Gastrocnemius medialis (tissue), 4 donors: ENCODE measurements around the gene PROX1. TPM values are rescaled to one million over a fixed set of nuclear protein-coding genes. Genes with fewer than 3 reads are reported as not detected.

Experiments used
- ATAC-seq, 2 donors: fragments of 150-250 bp; one replicate each; pipeline ENCODE4 v1.9.1; 2016
- DNase-seq, 2 donors: peaks; one replicate each; pipeline ENCODE4 v3.0.0-alpha.2; 2019
- H3K27ac ChIP-seq, 4 donors: fragments of 200-600 bp; sonication (generic); 1 replicate in 1 of 4; 2 replicates in 3 of 4; pipeline ENCODE4 v1.5.1; 2016 to 2018; ENCODE audit warnings: mild to moderate bottlenecking in 2 of 4, moderate library complexity in 1 of 4
- H3K27me3 ChIP-seq, 3 donors: fragments of 200-600 bp; sonication (generic) in 2 of 3; 1 replicate in 1 of 3; 2 replicates in 2 of 3; pipeline versions ENCODE4 v1.5.1 to v1.6.0; 2016 to 2019; ENCODE audit warnings: mild to moderate bottlenecking in 1 of 3, moderate library complexity in 1 of 3
- H3K36me3 ChIP-seq, 2 donors: fragments of 200-600 bp; sonication (generic) in 1 of 2; one replicate each; pipeline ENCODE4 v1.5.1; 2017 to 2018
- H3K4me1 ChIP-seq, 2 donors: fragments of 200-600 bp; sonication (generic) in 1 of 2; one replicate each; pipeline ENCODE4 v1.5.1; 2016 to 2017; ENCODE audit warnings: mild to moderate bottlenecking in 2 of 2
- H3K4me3 ChIP-seq, 4 donors: fragments of 200-600 bp; sonication (generic) in 3 of 4; 1 replicate in 1 of 4; 2 replicates in 3 of 4; pipeline ENCODE4 v1.5.1; 2016 to 2019; ENCODE audit warnings: mild to moderate bottlenecking in 2 of 4
- H3K9me3 ChIP-seq, 3 donors: fragments of 200-600 bp; sonication (generic) in 2 of 3; 1 replicate in 1 of 3; 2 replicates in 2 of 3; pipeline ENCODE4 v1.5.1; 2016 to 2019
- POLR2A ChIP-seq, 2 donors: fragments of 450-650 bp; IDR thresholded peaks; one replicate each; pipeline ENCODE4 v1.6.1; 2017; ENCODE audit warnings: antibody characterized with exemption in 2 of 2, mild to moderate bottlenecking in 2 of 2, moderate library complexity in 2 of 2
- in situ Hi-C, 4 donors: fragments of 200-750 bp; cut with MboI; loops; one replicate each; pipeline versions ENCODE4 v1.15.0 to v1.8.0; 2017; ENCODE audit warnings: low sequenced_read_pairs in 4 of 4
- intact Hi-C: fragments of 100-400 bp; cut with DNase I; formaldehyde crosslinking; loops from one replicate; pipeline ENCODE4 v1.15.1; 2023; ENCODE audit warnings: low total_unique reads
- total RNA-seq, 4 donors: library from RNA; depleted of rRNA; stranded (reverse); fragments of >200 nt; gene quantifications; one replicate each; pipeline versions ENCODE4 v1.1.0 to v1.2.3, GENCODE V29; 2016
- TF ChIP-seq, protein P1 (sequence below), 5 experiments: fragments of 450-650 bp in 3 of 5; fragments of 200-600 bp in 2 of 5; sonication (generic) in 2 of 5; IDR thresholded peaks in 4 of 5; conservative IDR thresholded peaks in 1 of 5; 1 replicate in 4 of 5; 2 replicates in 1 of 5; pipeline ENCODE4 v1.5.1; 2016 to 2019; ENCODE audit warnings: antibody characterized with exemption in 5 of 5, mild to moderate bottlenecking in 3 of 5, moderate library complexity in 3 of 5

Gene PROX1
- total RNA-seq, 4 donors from 2014 or later: 4.1 to 8.0 (median 5.5) TPM

DNA sequence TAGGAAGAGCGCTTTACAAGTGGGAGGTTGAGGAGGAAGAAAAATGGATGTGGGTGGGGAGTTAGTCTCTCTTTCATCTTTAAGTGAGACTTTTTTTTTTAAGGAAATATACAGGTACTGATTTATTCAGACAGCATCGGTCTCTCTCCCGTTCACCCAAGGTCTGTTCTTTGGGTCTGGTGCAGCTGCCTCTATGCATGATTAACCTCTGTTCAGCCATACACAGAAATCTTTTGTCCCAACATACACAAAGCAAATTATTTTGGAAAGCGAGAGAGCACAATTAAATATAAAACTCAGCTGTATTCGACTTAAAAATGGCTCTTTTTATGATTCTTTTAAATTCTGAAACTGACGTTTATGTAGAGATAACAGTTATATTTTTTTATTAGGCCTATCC lies 11.0 kb downstream of the PROX1 start:
- no peak for TF ChIP-seq POLR2A (IDR thresholded peaks at IDR 0.05)
- TF ChIP-seq, protein P1, sequence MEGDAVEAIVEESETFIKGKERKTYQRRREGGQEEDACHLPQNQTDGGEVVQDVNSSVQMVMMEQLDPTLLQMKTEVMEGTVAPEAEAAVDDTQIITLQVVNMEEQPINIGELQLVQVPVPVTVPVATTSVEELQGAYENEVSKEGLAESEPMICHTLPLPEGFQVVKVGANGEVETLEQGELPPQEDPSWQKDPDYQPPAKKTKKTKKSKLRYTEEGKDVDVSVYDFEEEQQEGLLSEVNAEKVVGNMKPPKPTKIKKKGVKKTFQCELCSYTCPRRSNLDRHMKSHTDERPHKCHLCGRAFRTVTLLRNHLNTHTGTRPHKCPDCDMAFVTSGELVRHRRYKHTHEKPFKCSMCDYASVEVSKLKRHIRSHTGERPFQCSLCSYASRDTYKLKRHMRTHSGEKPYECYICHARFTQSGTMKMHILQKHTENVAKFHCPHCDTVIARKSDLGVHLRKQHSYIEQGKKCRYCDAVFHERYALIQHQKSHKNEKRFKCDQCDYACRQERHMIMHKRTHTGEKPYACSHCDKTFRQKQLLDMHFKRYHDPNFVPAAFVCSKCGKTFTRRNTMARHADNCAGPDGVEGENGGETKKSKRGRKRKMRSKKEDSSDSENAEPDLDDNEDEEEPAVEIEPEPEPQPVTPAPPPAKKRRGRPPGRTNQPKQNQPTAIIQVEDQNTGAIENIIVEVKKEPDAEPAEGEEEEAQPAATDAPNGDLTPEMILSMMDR (IDR thresholded peaks at IDR 0.05 in 4 of 5, conservative IDR thresholded peaks at IDR 0.05 in 1 of 5): no peak
- H3K4me1 ChIP-seq: peaks cover 10 to 21% of the 10 kb centered on the region in 2 donors
- no peak overlapping the region for H3K4me3 ChIP-seq
- H3K27ac ChIP-seq: no peak overlapping the region
- ATAC-seq: no peak
- in situ Hi-C loops (no loop called here), intact Hi-C loops (loop anchor here (10.0 kb wide), 1 partner anchor 586 kb away; no protein-coding TSS in a partner anchor)
- H3K9me3 ChIP-seq: no peaks in the 10 kb centered on the region
- no peak for DNase-seq
- H3K36me3 ChIP-seq: no peaks in the 10 kb centered on the region
- peaks cover 0 to 2% (median 0%) of the 10 kb centered on the region in 3 donors for H3K27me3 ChIP-seq

DNA sequence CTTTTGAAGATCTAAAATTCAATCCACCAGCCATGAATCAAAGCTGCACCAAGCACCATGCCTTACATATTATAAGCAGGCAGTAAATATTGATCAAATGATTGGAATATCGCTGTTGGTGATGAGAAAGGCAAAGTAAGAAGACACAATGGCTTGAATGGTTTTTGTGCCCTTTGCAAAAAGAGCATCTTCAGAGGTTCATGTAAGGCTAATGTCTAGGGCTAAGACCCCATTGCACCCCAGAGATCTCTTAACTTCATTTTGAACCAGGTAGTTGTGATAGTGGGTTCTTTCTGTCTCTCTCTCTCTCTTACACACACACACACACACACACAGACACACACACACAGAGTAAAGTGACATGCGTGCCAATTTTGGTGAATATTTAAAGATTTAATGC lies 12.0 kb downstream of the PROX1 start:
- no peak for DNase-seq
- TF ChIP-seq, protein P1 (IDR thresholded peaks at IDR 0.05 in 4 of 5, conservative IDR thresholded peaks at IDR 0.05 in 1 of 5): no peak
- TF ChIP-seq POLR2A (IDR thresholded peaks at IDR 0.05): no peak
- peaks cover 10 to 21% of the 10 kb centered on the region in 2 donors for H3K4me1 ChIP-seq
- H3K27ac ChIP-seq: no peak overlapping the region
- H3K4me3 ChIP-seq: no peak overlapping the region
- no peak for ATAC-seq
- in situ Hi-C loops (no loop called here), intact Hi-C loops (loop anchor here (10.0 kb wide), 1 partner anchor 585 kb away; no protein-coding TSS in a partner anchor)
- H3K9me3 ChIP-seq: no peaks in the 10 kb centered on the region
- H3K36me3 ChIP-seq: no peaks in the 10 kb centered on the region
- H3K27me3 ChIP-seq: no peaks in the 10 kb centered on the region

GRCh38 chr1:214002060-214002459 lies 14.3 kb downstream of the PROX1 start:
- peak; percentile 26 to 63 for ATAC-seq

DNA sequence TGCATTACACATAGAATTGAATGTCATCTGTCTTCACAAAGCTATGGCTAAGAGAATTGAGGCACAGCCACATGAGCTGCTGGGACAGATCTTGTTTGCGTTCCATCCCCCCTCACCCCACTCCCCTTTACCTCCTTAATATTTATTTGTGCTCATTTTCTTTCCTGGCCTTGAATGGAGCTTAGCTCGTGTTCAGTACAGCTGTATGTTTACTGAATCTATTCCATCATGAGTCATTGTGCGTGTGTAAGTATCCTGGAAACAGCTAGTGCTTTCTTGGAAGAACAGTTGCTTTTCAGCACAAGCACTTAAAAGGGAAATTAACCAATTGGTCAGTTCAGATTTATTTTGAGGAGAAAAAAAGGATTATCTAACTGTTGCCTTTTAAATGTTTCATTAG lies 14.7 kb downstream of the PROX1 start:
- peak; percentile 90 to 92 for ATAC-seq
- TF ChIP-seq, protein P1 (IDR thresholded peaks at IDR 0.05 in 4 of 5, conservative IDR thresholded peaks at IDR 0.05 in 1 of 5): no peak
- no peak for TF ChIP-seq POLR2A (IDR thresholded peaks at IDR 0.05)

More at GRCh38 chr1:214002060-214002459, 14.3 kb downstream of the PROX1 start:
- no peak for TF ChIP-seq POLR2A (IDR thresholded peaks at IDR 0.05)
- TF ChIP-seq, protein P1 (IDR thresholded peaks at IDR 0.05 in 4 of 5, conservative IDR thresholded peaks at IDR 0.05 in 1 of 5): no peak
- in situ Hi-C loops (no loop called here), intact Hi-C loops (no loop called here)
- H3K4me3 ChIP-seq: no peak overlapping the region
- H3K9me3 ChIP-seq: no peaks in the 10 kb centered on the region
- no peaks in the 10 kb centered on the region for H3K36me3 ChIP-seq
- H3K4me1 ChIP-seq: peaks cover 2 to 10% of the 10 kb centered on the region in 2 donors
- no peaks in the 10 kb centered on the region for H3K27me3 ChIP-seq
- peak overlapping the region in 2 of 4 donors; percentile 33 to 35 for H3K27ac ChIP-seq
- no peak for DNase-seq

DNA sequence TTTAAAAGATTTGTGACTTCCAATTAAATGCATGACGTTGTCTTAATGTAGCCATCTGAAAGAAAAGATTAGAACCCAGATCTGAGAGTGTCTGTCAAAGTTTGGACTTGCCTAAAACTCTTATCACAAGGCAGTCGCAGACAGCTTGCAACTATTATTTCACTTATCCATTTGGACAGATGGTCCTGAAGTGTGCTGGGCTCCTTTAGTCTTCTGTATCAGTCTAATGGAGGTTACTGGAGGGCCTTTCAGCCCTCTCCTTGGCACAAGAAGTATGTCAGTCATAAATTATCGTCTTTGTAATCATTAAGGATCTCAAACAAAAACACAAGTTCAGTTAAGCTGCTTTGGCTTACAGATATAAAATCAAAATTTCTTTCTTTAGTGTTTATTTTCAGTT lies 15.5 kb downstream of the PROX1 start:
- peaks cover 0 to 10% of the 10 kb centered on the region in 2 donors for H3K4me1 ChIP-seq
- no peak for TF ChIP-seq POLR2A (IDR thresholded peaks at IDR 0.05)
- TF ChIP-seq, protein P1 (IDR thresholded peaks at IDR 0.05 in 4 of 5, conservative IDR thresholded peaks at IDR 0.05 in 1 of 5): no peak
- DNase-seq: no peak
- no peak for ATAC-seq
- no peaks in the 10 kb centered on the region for H3K27me3 ChIP-seq
- intact Hi-C loops: no loop called here
- in situ Hi-C loops: no loop called here
- H3K9me3 ChIP-seq: no peaks in the 10 kb centered on the region
- peak overlapping the region in 2 of 4 donors; percentile 10 to 35 for H3K27ac ChIP-seq
- no peak overlapping the region for H3K4me3 ChIP-seq
- no peaks in the 10 kb centered on the region for H3K36me3 ChIP-seq

More for the DNA sequence above, 14.7 kb downstream of the PROX1 start:
- in situ Hi-C loops (no loop called here), intact Hi-C loops (no loop called here)
- H3K4me1 ChIP-seq: peaks cover 0 to 10% of the 10 kb centered on the region in 2 donors
- peak overlapping the region in 2 of 4 donors; percentile 33 to 35 for H3K27ac ChIP-seq
- no peaks in the 10 kb centered on the region for H3K9me3 ChIP-seq
- H3K36me3 ChIP-seq: no peaks in the 10 kb centered on the region
- no peak for DNase-seq
- H3K4me3 ChIP-seq: no peak overlapping the region
- H3K27me3 ChIP-seq: no peaks in the 10 kb centered on the region
